Stimulated activated CD8-positive, alpha-beta memory T cell treated with anti-CD3 and anti-CD28 coated beads, Interleukin-4, amount 100 ng/mL, for 48 hours (primary cell): Measurements from ENCODE around the gene FGF19.
A peak's percentile ranks its signal among the peaks of the same experiment; 100 is the strongest.

Experiments used
- DNase-seq: peaks from one replicate; pipeline ENCODE4 v3.0.0-alpha.2; 2020

FGF19 gene, protein sequence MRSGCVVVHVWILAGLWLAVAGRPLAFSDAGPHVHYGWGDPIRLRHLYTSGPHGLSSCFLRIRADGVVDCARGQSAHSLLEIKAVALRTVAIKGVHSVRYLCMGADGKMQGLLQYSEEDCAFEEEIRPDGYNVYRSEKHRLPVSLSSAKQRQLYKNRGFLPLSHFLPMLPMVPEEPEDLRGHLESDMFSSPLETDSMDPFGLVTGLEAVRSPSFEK

DNA sequence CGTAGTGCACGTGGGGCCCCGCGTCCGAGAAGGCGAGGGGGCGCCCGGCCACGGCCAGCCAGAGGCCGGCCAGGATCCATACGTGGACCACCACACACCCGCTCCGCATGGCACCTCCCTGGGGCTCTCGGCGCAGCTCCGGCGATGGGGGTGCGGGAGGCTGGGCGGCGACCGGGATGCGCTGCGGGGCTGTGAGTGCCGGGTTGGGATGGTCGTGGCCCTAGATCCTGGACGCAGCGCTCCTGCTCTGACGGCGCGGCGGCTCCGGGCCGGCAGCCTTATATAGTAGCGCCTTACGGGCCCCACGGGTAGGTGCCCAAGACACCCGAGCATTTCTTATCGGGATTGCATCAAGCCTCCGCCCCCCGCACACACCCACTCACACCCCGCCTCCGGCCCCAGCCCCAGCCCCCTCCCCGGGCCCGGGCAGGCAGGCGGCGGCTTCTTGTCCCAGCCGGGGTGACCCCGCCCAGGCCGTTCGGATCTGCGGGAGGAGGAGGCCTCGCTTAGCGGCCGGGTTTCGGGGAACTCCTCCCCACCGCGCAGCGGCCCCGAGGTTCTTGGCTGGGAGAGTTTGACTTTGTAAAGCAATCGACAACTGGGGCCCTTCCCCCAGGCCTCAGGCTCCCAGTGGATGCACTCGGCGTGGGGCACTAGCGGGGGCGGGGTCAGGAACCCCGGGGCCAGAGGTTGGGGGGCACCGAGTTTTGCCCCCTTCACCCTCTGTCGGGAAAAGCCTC is at the start of gene FGF19:
Gene FGF19 (minus strand): TSS at position 255 of the 740 bp plus-strand sequence. CDS start 146 bp downstream, at position 109.
- DNase-seq, result peak; percentile 29

DNA sequence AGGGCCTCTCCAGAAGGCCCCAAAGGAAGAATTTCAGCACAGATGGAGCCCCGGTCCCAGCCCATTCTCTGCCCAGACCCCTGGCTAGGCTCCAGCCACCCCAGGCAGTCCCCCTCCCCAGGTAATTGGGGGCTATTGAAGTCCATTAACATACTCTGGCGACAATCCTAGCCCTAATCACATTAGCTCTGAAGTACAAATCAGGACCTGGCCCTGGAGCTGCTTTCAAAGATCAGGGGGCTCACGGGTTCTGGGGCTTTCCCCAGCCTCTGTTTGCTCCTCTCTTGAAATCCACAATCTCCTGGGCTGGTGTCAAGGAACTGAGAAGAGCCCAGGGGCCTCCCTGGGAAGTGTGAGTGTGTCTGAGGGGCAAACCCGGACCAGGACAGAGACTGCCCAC is 49.1 kb upstream of the FGF19 start:
- DNase-seq, result no peak

DNA sequence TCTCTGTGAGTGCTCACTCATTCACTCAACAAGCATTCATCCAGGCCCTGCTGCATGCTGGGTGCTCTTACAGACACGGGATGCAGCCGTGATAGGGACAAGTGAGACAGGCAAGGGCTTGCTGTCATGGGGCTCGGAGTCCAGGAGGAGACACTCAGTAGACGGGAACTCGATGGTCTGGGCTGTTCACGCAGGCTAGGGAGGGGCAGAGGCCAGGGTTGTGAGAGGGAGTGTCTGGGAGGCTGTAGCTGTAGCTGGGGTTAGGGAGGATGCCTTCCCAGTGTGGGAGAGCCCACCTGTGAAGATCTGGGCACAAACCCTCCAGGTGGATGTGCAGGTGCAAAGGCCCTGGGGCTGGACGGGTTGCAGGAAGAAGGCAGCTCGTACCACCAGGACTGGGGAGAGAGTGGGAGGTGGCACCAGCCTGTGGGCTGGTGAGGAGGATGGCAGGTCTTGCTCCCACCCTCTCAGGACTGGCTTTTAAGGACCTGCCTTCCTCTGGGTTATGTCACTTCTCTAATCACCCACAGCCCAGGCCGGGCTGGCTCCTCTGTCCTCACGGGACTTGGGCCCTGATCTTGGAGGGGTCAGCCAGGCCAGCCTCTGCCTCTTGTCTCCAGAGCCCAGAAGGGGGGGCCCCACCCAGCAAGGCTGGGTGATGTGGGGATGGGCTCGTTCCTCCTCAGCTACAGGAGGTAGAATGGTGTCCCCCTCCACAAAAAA is 47.2 kb upstream of the FGF19 start:
- DNase-seq, result no peak

DNA sequence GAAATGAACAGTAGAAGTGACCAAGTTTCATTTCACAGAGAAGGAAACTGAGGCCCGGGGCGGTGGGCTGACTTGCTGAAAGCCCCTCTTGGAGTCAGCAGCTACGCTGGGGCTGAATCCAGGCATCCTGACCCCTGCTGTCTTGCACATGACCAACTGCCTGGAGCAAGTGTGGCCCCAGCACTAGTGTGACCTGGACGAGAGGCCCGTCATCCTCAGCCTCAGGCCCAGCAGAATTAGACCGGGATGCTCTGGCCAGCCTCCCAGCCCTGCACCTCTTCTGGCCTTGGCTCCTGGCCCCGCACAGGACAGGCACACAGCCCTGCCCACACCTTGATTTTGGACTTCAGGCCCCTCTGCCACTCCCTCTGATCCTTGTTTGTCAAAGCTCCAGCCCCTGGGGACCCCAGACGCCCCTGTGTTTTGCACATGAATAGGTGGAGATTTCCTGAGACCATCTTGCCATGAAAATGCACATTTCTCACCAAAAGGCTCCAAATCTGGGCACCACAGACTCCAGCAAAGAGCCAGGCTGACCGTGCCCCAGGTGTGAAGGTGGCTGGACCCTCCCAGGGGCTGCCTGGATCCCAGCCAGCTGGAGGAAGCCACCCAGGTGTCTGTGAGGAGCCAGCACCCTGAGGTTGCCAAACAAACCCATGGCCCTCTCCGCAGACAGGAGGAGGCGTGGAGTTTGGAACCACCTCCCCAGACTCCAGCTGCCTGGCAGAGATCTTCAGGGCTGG is 46.5 kb upstream of the FGF19 start:
- DNase-seq, result no peak

DNA sequence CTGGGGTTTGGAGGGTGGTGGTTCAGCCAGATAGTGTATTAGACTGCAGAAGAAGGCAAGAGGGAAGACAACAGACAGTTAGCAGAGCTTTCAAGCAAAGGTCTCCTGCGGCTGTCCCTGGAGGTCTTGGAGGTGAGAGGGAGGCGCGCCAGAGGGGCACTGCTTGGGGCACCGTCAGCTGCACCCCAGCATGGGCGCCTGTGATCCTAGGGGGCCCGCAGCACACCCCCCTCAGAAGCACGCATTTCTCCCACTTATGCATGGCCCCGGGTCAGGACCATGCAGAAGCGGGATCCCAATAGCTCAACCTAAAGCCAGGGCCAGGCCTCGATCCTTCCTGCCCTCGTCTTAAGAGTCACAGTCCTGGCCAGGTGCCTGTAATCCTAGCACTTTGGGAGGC is 44.8 kb upstream of the FGF19 start:
- no peak for DNase-seq

DNA sequence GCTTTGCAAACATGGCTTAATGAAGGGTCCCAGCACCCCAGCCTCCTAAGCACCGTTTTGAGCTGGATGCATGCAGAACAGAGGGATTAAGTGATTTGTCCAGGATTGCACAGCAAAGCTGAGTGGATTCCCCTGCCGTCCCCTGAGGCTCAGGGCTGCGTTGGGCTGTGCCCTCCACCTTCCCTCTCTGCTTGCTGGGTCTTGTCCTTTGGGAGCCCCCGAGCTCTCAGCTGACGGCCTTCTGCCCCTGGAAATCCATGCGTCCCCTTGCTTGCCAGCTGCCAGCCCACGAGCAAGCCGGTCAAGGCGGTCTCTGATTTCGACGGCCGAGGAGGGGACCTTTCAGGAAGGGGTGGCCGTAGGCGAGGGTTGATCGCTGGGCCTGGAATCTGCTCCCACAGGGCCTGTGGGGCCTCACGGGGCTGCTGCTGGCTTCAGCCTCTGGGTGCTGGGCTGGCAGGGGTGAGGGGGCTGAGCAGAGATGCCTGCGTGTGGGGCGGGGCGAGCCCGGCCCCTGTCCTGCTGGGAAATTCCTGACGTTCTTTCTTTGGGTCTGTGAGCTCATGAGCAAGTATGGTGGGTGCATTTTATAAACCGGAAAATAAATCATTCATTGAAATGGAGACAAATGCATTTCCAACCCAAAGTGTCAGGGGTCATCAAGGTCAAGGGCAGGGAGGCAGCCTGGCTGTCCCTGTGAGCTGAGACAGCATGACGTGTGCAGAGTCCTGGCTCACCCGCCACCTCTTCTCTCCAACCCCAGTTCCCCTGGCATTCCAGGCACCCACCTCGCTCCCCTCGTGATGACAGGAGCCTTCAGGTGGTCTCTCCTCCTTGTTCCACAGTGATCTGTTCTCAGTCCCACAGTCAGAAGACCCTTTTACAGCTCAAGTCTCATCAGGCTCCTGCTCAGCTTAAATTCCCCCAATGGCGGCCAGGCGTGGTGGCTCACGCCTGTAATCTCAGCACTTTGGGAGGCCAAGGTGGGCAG is 43.2 kb upstream of the FGF19 start:
- DNase-seq, result no peak

DNA sequence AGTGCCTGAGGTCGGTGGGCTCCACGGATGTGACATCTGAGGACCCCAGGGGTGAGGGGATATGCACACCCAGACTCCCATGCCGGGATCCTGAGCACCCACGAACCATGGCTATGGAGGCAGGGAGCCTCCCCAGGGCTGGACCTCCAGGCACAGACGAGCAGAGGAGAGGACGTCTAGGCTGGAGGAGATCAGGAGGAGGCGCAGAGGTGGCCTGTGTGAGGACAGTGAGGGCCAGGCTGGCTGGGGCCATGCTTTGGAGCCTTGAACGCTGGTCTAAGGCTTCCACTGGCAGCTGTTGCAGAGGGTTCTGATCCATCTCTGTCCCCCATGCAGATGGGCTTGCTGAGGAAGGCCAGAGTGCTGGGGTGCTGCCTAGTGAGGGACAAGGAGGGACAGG is 42.3 kb upstream of the FGF19 start:
- DNase-seq, result no peak

DNA sequence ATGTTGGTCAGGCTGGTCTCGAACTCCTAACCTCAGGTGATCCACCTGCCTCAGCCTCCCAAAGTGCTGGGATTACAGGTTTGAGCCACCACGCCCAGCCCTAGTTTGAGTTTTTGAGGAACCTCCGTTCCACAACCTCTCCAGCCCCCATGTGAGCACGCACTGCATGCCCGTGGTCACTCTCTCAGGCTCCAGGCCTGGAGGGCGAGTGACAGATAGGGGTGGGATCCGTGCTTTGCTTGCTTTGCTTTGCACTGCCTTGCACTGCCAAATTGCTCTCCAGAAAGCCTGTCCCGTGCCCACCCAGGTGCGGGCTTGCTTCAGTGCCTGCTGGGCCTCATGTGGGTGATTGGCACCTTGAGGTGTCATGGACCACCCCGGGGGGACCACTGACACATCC is 41.4 kb upstream of the FGF19 start:
- DNase-seq, result no peak

DNA sequence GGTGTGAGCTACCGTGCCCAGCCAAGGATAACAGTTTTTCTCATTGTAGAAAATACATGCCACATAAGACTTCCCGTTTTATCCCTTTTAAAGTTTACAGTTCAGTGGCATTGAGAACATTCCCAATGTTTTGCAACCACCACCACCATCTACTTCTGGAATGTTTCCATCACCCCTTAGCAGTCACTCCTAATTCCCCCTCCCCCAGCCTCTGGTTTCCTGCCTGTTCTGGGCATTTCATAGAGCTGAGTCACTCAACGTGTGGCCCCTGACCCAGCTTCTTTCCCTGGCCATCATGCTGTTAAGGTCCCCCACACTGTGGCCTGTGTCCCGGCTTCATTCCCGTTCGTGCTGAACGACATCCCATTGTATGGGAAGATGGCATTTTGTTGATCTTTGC is 40.6 kb upstream of the FGF19 start:
- DNase-seq, result no peak

DNA sequence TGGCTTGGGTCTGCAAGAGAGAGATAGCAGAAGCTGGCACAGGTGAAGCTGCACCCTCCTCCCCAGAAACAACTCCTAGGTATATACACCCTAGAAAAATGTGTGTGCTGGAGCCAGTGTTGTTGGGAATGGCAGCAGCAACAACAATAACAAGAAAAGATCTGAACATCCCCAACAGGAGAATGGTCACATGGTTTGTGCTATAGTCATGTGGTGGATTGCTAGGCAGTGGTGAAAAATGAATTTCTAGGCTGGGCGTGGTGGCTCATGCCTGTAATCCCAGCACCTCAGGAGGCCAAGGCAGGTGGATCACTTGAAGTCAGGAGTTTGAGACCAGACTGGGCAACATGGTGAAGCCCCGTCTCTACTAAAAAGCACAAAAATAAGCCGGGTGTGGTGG is 31.0 kb upstream of the FGF19 start:
- DNase-seq, result no peak

DNA sequence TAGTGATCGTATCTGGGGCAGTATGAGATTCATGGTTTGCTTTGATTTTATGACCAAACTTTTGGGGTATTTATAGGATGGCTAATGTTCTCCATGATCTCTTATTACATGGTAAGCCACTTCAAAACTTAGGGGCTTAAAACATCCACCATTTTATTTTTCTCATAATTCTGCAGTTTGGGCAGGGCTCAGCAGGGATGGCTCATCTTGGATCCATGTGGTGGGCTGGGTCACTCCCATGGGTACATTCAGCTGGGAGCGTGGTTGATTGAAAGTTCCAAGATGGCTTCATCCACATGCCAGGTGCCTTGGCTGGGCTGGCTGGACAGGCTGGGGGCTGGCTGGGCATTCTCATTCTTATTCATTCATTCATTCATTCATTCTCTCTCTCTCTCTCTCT is 30.5 kb upstream of the FGF19 start:
- no peak for DNase-seq

DNA sequence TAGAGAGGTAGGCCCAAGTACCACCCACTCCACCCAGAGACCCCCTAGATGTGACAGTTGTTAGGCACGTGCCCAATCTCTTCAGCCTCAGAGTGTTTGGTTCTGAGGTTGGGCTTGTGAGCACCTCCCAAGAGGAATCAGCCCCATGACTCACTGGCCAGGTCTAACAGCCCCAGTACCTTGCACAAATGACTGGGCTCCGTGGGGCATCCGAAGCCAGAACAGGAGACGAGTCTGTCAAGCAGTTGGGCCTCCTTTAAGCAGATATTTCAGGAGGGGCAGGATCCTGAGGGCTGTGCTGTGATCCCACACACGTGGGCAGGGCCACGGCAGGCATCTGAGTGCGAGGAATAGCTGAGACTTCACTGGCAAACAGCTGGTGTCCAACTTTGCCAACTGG is 29.1 kb upstream of the FGF19 start:
- no peak for DNase-seq

DNA sequence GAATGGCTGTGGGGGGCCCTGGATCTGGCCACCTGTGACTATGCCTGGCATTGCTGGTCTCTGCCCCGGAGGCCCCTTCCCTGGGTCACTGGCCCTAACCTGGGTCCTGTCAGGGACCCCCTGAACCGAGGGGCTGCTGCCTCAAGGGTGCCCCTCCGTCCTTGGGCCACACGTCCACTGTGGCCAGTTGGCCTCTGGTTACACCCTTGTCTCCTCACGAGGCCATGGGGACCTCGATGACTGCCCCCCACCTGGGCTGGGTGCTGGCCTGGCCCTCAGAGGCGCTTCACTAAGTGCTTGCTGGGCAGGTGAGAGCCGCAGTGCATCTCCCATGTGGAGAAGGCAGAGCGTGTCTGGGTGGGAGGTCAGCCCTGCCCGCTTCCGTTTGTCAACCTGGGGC is 27.3 kb upstream of the FGF19 start:
- no peak for DNase-seq

DNA sequence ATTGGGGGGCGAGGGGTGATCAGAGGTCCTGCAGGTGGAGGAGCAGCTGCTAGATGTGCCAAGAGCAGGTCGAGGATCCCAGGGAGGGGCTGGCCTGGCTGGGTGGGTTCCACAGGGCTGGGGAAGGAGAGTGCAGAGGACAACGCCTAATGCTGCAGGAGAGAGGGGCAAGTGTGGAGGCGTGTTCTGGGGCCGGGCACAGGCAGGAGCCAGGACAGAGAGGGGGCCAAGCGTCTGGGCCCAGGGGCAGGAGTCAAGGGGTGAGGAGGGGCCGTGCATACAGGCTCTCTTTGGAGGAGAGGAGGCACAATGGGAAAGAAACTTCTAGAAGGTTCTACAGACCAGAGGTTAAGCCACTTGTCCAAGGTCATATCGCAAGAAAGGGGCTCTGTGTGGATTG is 26.7 kb upstream of the FGF19 start:
- DNase-seq, result no peak

DNA sequence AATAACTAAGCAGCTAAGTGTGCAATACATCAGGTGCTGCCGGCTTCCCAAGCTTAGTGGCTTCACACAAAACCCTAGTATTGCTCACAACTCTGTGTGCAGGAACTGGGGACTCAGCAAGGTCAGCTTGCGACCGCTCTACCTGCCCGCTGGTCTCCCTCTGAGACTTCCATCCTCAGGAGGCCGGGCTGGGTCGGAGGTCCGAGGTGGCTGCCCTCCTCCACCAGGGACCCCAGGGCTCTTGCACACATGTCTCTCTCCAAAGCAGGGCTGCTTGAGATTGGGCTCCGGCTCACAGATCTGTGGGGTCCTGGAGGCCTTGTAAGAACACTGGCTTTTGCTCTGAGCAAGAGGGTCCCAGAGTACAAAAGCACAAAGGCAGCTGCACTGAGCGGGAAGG is 25.4 kb upstream of the FGF19 start:
- no peak for DNase-seq

DNA sequence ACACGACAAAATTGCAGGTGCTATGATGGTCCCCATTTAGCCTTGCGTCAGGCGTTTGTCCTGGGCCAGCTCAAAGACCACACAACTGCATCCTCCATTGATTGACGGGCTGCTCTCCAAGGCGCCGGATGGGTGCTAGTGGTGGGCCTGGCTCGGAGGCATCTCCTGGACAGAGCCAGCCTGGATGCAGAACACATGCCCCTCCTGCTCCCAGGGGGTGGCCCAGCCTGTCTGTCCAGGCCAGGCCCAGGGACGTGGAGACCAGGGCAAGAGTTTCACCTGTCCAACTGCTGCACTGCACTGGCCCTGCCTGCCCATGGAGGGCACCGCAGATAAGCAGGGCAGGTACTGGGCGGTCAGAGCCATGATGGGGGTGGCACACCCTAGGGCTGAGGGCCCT is 23.4 kb upstream of the FGF19 start:
- DNase-seq, result no peak

DNA sequence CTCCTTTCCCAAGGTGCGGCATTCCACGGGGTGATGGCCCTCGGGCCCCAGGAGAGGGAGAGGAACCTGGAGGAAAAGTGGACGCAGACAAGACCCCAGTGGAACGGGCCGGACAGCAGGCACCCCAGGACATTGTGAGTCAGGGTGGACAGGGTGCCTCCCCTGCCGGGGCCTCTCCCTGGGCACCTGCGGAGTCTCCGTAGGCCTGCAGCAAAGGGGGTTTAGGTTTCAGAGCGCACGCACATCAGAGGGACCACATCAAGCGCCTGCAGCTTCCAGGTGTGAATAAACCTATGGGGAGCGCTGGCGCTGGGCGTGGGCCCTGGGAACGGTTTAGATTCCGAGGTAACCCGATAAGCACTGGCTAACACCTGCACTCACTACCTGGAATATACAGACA is 22.7 kb upstream of the FGF19 start:
- no peak for DNase-seq

DNA sequence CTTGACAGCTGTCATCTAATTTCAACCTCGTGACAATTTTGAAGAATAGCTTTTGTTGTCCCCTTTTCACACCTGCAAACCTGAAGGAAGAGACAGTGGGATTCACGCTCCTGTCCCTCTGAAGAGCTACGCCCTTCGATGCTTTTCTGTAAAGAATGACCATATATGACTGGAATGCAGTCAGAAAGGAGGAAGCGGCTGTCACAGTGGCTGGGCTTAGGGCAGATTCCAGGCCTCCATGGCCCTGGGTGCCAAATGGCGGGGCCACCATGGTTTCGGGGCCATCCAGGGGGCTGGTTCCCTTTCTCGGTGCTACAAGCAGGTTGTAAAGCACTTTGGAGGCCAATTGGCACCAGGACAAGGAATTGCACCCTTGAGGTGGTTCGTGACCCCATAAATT is 22.2 kb upstream of the FGF19 start:
- no peak for DNase-seq

DNA sequence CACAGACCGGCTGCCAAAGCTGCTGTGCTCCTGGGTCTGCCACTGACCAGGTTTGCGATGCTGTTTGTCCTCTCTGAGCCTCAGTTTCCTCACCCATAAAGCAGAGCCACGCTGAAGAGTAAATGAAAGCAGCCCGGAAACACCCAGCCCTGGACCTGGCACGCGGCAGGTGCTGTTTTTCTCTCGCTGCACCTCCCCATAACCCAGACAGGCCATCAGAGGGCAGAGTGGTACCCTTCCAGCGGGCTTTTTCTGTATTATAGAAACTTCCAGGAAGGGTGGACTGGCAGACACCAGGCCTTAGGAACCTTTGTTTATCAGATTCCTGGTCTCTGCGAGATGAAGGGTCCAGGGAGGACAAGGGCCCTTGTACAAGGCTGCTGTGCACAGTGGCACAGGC is 17.9 kb upstream of the FGF19 start:
- DNase-seq, result no peak

DNA sequence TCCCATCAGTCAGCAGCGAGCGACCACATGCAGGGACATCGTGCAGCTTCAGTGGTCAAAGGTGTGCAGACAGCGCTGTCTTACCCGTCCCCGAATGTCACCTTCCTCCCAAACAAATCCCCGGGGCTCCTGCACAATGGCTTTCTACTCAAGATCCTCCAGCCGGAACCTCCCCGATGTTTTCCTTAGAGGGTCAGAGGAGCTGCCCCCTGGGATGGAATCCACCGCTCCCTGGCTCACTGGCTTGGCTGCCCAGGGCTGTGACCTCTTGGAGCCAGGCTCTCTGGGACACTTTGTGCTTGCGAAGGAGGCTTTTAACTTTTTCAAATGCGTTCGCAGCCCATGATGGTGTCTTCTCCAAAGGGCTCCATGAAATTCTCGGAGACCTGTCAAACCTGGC is 17.3 kb upstream of the FGF19 start:
- DNase-seq, result no peak

DNA sequence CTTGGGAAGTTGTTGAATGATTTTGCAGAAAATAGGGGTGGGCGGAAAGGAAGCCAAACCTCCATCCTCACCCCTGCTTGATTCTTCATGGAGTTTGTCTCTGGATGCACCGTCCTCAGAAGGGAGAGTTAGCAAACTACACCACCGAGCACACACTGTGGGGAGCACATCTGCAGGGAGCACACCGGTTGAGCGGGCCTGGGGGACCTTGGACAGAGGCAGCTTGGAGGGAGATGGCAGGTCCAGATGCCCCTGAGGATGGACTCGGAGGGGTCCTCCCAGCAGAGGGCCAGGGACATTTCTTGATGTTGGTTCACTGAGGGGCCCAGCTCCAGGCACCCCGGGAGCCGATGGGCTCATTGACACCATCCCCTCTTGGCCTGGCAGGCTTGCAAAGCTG is 15.1 kb upstream of the FGF19 start:
- DNase-seq, result no peak

DNA sequence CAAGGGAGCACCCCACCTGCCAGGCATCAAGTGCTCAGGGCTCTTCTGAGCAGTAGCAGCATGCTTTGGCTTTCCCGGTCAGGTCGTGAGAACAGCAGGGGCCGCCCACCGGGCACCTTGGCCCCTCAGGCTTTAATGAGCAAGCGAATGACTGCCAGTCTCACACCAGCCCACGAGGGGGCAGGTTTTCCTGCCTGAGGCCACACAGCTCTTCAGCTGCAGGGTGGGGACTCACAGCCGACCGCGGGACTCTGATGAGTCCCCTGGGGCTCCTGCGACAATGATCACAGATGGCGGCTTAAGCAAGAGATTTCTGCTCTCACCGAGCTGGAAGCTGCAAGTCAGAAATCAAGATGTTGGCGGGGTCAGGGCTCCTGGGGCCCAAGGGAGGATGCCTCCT is 14.3 kb upstream of the FGF19 start:
- DNase-seq, result peak; percentile 45
